B cell (primary cell): ENCODE measurements around the gene CDK19. TPM values are rescaled to one million over a fixed set of nuclear protein-coding genes. Genes with fewer than 3 reads are reported as not detected.
A peak's percentile ranks its signal among the peaks of the same experiment; 100 is the strongest.
"Not testable (repeated sequence)": the region's sequence is repeated elsewhere in the genome, so short reads cannot be mapped to it uniquely, and the experiment has no call there.

Experiments
- ATAC-seq: fragments of 200-7000 bp; cut with Tn5 transposase; one replicate; pipeline ENCODE4 v1.10.0; 2021; ENCODE audit warnings: low read depth, mild to moderate bottlenecking, moderate number of reproducible peaks, moderate library complexity
- CTCF ChIA-PET: fragments of 350-600 bp; sonication (Branson Sonifier 250); formaldehyde crosslinking; loops from one replicate; lab custom pipeline; 2021; ENCODE audit warnings: antibody characterized with exemption, inconsistent platforms; lab: Charles Lee
- POLR2A ChIA-PET: fragments of 350-600 bp; sonication (Branson Sonifier 250); formaldehyde crosslinking; loops from one replicate; lab custom pipeline; 2021; ENCODE audit warnings: antibody characterized with exemption; lab: Charles Lee
- DNase-seq: peaks from one replicate; pipeline ENCODE4 v3.0.0; 2013
- H2AFZ ChIP-seq: 2 replicates; pipeline ENCODE4 v1.6.1; 2012; ENCODE audit warnings: mild to moderate bottlenecking, low read depth, low read length; ENCODE audit not compliant: insufficient read depth, poor library complexity, severe bottlenecking
- H3K27ac ChIP-seq, 2 donors: 1 replicate in 1 of 2; 2 replicates in 1 of 2; pipeline ENCODE4 v1.5.1; 2012 to 2013; ENCODE audit warnings: low read length in 2 of 2, mild to moderate bottlenecking in 2 of 2, moderate library complexity in 1 of 2
- H3K27me3 ChIP-seq, 4 experiments: fragments of 200-600 bp in 1 of 4; sonication (generic) in 1 of 4; replicated peaks in 1 of 4; 1 replicate in 2 of 4; 2 replicates in 2 of 4; pipeline versions ENCODE4 v1.6.1 to v1.7.0; 2013 to 2016; ENCODE audit warnings: low read length in 3 of 4, mild to moderate bottlenecking in 2 of 4, mixed read lengths in 1 of 4, moderate library complexity in 1 of 4; ENCODE audit not compliant: insufficient read depth in 4 of 4, control insufficient read depth in 3 of 4; ENCODE audit errors: control extremely low read depth in 1 of 4
- H3K36me3 ChIP-seq, 2 experiments: replicated peaks in 1 of 2; 1 replicate in 1 of 2; 2 replicates in 1 of 2; pipeline versions ENCODE4 v1.6.1 to v1.7.1; 2013; ENCODE audit warnings: low read length in 1 of 2; ENCODE audit not compliant: insufficient read depth in 2 of 2, control insufficient read depth in 1 of 2; ENCODE audit errors: control extremely low read depth in 1 of 2, extremely low read depth in 1 of 2
- H3K4me1 ChIP-seq, 2 donors: fragments of 200-600 bp in 1 of 2; sonication (generic) in 1 of 2; 1 replicate in 1 of 2; 2 replicates in 1 of 2; pipeline versions ENCODE4 v1.5.1 to v1.6.1; 2013 to 2017; ENCODE audit warnings: low read length in 2 of 2; ENCODE audit not compliant: control insufficient read depth in 2 of 2, insufficient read depth in 2 of 2
- H3K4me2 ChIP-seq: replicated peaks from 2 replicates; pipeline ENCODE3; 2012; ENCODE audit warnings: mild to moderate bottlenecking, low read depth, low read length; ENCODE audit not compliant: poor library complexity, severe bottlenecking
- H3K4me3 ChIP-seq, 5 experiments: fragments of 200-600 bp in 1 of 5; sonication (generic) in 1 of 5; 1 replicate in 3 of 5; 2 replicates in 2 of 5; pipeline versions ENCODE4 v1.5.1 to v1.7.0; 2011 to 2016; ENCODE audit warnings: low read length in 4 of 5, mild to moderate bottlenecking in 4 of 5, low read depth in 2 of 5, control low read depth in 1 of 5, moderate library complexity in 1 of 5; ENCODE audit not compliant: insufficient read depth in 1 of 5; ENCODE audit errors: control extremely low read depth in 1 of 5, extremely low read depth in 1 of 5
- H3K79me2 ChIP-seq: fragments of 200-600 bp; sonication (generic); one replicate; pipeline ENCODE4 v1.6.0; 2016; ENCODE audit warnings: low read length; ENCODE audit not compliant: control insufficient read depth, insufficient read depth
- H3K9ac ChIP-seq: fragments of 200-600 bp; sonication (generic); 2 replicates; pipeline ENCODE4 v1.6.1; 2017; ENCODE audit warnings: mild to moderate bottlenecking, low read length, moderate library complexity
- H3K9me3 ChIP-seq, 3 donors: one replicate each; pipeline versions ENCODE4 v1.6.1 to v1.7.1; 2013; ENCODE audit warnings: low read length in 2 of 3; ENCODE audit not compliant: control insufficient read depth in 2 of 3, insufficient read depth in 1 of 3; ENCODE audit errors: control extremely low read depth in 1 of 3
- H4K20me1 ChIP-seq: 2 replicates; pipeline ENCODE4 v1.6.0; 2012; ENCODE audit warnings: mild to moderate bottlenecking, low read length; ENCODE audit not compliant: insufficient read depth, control insufficient read depth, poor library complexity, severe bottlenecking
- H3K27ac Mint-ChIP-seq: one replicate; pipeline ENCODE4 v1.8.0; 2021; ENCODE audit warnings: mixed read lengths
- H3K27me3 Mint-ChIP-seq: one replicate; pipeline ENCODE4 v1.8.0; 2021; ENCODE audit warnings: mixed read lengths
- H3K4me1 Mint-ChIP-seq: one replicate; pipeline ENCODE4 v1.8.0; 2021; ENCODE audit warnings: mixed read lengths
- H3K4me3 Mint-ChIP-seq: one replicate; pipeline ENCODE4 v1.8.0; 2021; ENCODE audit warnings: mixed read lengths
- H3K9me3 Mint-ChIP-seq: one replicate; pipeline ENCODE4 v1.8.0; 2022; ENCODE audit warnings: mixed read lengths; ENCODE audit not compliant: insufficient read depth
- CTCF ChIP-seq: fragments of 200-600 bp; IDR thresholded peaks from one replicate; pipeline ENCODE4 v1.8.0; 2022; ENCODE audit warnings: antibody characterized with exemption, mild to moderate bottlenecking
- EZH2 ChIP-seq: IDR thresholded peaks from 2 replicates; pipeline ENCODE4 v1.6.1; 2012; ENCODE audit warnings: borderline replicate concordance, low read depth, mild to moderate bottlenecking, moderate library complexity, low read length; ENCODE audit not compliant: insufficient read depth, poor library complexity, severe bottlenecking
- WGBS: methylation state at CpG from one replicate; pipeline ENCODE4 v1.1.5; 2013; ENCODE audit warnings: missing lambda C conversion rate; ENCODE audit not compliant: insufficient coverage; 5-methylcytosine and 5-hydroxymethylcytosine counted together
- intact Hi-C: fragments of 100-400 bp; cut with micrococcal nuclease; formaldehyde crosslinking; loops from one replicate; pipeline ENCODE4 v1.10.0; 2022
- polyA plus RNA-seq: library from polyadenylated mRNA; depleted of rRNA; stranded (reverse); fragments of >200 nt; gene quantifications from 2 replicates; pipeline ENCODE4 v1.2.3, GENCODE V29; 2012
- total RNA-seq, 2 donors: library from RNA; stranded (reverse); fragments of 120-200 nt in 1 of 2; gene quantifications; 1 replicate in 1 of 2; 2 replicates in 1 of 2; pipeline versions ENCODE4 v1.2.3 to v1.2.4, GENCODE V29; 2013 to 2022

The CDK19 gene
- total and polyA plus RNA-seq, 2 donors (not counting 1 experiment from before 2014, with no cell fraction given) = 8.7 to 44.8 TPM

GRCh38 chr6:110809792-110810191 lies 5.5 kb downstream of the CDK19 start:
- H3K27me3 ChIP-seq = no peaks in the 10 kb centered on the region
- WGBS = 100% methylated on average over 1 of the region's 2 CpGs
- no peaks in the 10 kb centered on the region for H3K9me3 Mint-ChIP-seq
- H3K4me3 ChIP-seq = no peak overlapping the region
- ATAC-seq = no peak
- intact Hi-C loops = loop anchor here (5.0 to 10.0 kb wide), 3 partner anchors 37 to 1325 kb away; partner anchors contain the start of genes FYN and ZBTB24
- peaks cover 0 to 4% of the 10 kb centered on the region in 2 experiments for H3K36me3 ChIP-seq
- no peak for DNase-seq
- no peaks in the 10 kb centered on the region for H3K27me3 Mint-ChIP-seq
- H3K9ac ChIP-seq = no peak overlapping the region
- H3K4me3 Mint-ChIP-seq = peak overlapping the region; percentile 42
- peaks cover 14% of the 10 kb centered on the region for H4K20me1 ChIP-seq
- no peak overlapping the region for H2AFZ ChIP-seq
- peak overlapping the region; percentile 51 for H3K27ac Mint-ChIP-seq
- H3K9me3 ChIP-seq = no peaks in the 10 kb centered on the region
- peak overlapping the region in 1 of 2 donors; percentile 84 for H3K27ac ChIP-seq
- POLR2A ChIA-PET = interaction anchor here (1.1 kb wide), 1 partner anchor 57 kb away, joined by 3 read pairs; no protein-coding TSS in a partner anchor
- peaks cover 54% of the 10 kb centered on the region for H3K4me1 Mint-ChIP-seq
- TF ChIP-seq EZH2 (no peak), CTCF (no peak)
- H3K4me2 ChIP-seq = no peak overlapping the region
- H3K4me1 ChIP-seq = peaks cover 50 to 56% of the 10 kb centered on the region in 2 donors
- CTCF ChIA-PET = interaction anchor here (1.1 to 2.0 kb wide), 4 partner anchors 67 to 139 kb away, joined by 3 to 9 read pairs (median 6); no protein-coding TSS in a partner anchor
- peaks cover 90% of the 10 kb centered on the region for H3K79me2 ChIP-seq

GRCh38 chr6:110802175-110802574 lies 13.1 kb downstream of the CDK19 start:
- ATAC-seq, H3K27ac ChIP-seq, POLR2A ChIA-PET, H3K9me3 Mint-ChIP-seq, H3K4me2 ChIP-seq, H3K27me3 Mint-ChIP-seq, H3K4me3 ChIP-seq, H3K27me3 ChIP-seq, H3K27ac Mint-ChIP-seq, H4K20me1 ChIP-seq, H3K4me3 Mint-ChIP-seq, intact Hi-C loops, H2AFZ ChIP-seq, H3K9ac ChIP-seq, CTCF ChIA-PET, H3K36me3 ChIP-seq, DNase-seq, H3K9me3 ChIP-seq: not testable (repeated sequence)
- 100% methylated on average over 1 of the region's 3 CpGs for WGBS
- H3K4me1 Mint-ChIP-seq = peaks cover 52% of the 10 kb centered on the region
- Histone ChIP-seq H3K79me2 (peaks cover 94% of the 10 kb centered on the region), H3K4me1 (peaks cover 37 to 38% of the 10 kb centered on the region in 2 donors)
